SU-DHL-6 (cell line): ENCODE results near the gene GALNT17.

Experiments
- EZH2phosphoT487 ChIP-seq: fragments of 200-600 bp; sonication (generic), shearing (Covaris generic); conservative IDR thresholded peaks from 2 replicates; pipeline ENCODE4 v1.6.1; 2018; ENCODE audit warnings: mild to moderate bottlenecking, antibody characterized with exemption, low read length, moderate library complexity, mixed read lengths
- TF ChIP-seq, protein P1 (sequence below): fragments of 200-600 bp; sonication (generic); IDR thresholded peaks from one replicate; pipeline ENCODE4 v1.5.1; 2017; ENCODE audit warnings: antibody characterized with exemption, mild to moderate bottlenecking, low read length, moderate library complexity; ENCODE audit not compliant: insufficient read depth, poor library complexity, severe bottlenecking

DNA sequence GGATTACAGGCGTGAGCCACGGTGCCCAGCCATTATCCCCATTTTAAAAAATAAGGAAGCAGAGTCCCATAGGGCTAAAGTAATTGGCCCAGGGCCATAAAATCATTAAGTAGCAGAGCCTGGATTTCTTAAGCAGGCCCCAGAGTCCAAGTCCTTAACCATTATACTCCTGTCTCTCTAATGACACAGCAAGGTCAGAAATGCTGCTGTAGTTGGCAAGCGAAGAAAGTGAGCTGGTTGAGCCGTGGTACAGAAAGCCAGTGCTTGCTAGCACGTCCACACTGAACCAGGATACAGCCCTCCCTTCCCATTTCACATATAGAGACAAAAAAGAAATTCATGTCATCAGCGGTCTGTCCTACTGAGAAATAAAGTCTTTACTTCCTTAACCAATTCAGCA is 562.7 kb downstream of the GALNT17 start:
- TF ChIP-seq, protein P1, sequence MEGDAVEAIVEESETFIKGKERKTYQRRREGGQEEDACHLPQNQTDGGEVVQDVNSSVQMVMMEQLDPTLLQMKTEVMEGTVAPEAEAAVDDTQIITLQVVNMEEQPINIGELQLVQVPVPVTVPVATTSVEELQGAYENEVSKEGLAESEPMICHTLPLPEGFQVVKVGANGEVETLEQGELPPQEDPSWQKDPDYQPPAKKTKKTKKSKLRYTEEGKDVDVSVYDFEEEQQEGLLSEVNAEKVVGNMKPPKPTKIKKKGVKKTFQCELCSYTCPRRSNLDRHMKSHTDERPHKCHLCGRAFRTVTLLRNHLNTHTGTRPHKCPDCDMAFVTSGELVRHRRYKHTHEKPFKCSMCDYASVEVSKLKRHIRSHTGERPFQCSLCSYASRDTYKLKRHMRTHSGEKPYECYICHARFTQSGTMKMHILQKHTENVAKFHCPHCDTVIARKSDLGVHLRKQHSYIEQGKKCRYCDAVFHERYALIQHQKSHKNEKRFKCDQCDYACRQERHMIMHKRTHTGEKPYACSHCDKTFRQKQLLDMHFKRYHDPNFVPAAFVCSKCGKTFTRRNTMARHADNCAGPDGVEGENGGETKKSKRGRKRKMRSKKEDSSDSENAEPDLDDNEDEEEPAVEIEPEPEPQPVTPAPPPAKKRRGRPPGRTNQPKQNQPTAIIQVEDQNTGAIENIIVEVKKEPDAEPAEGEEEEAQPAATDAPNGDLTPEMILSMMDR, result no peak
- no peak for TF ChIP-seq EZH2phosphoT487
